Measurements from ENCODE around the gene PIK3CD.
"Not testable (repeated sequence)": the region's sequence is repeated elsewhere in the genome, so short reads cannot be mapped to it uniquely, and the experiment has no call there.

The PIK3CD gene

GRCh38 chr1:9624081-9624480, 27.4 kb upstream of the PIK3CD start:
- no peak for DNase-seq

GRCh38 chr1:9625030-9625429, 26.5 kb upstream of the PIK3CD start:
- DNase-seq: not testable (repeated sequence)

GRCh38 chr1:9626201-9626608, 25.3 kb upstream of the PIK3CD start:
- DNase-seq: no peak

- DNase-seq: peak; percentile 53 to 56
Measured at GRCh38 chr1:9628541-9629444, 22.7 kb upstream of the PIK3CD start.

GRCh38 chr1:9629445-9630201, 21.9 kb upstream of the PIK3CD start:
- peak; percentile 51 to 60 for DNase-seq

- no peak for DNase-seq
Measured at GRCh38 chr1:9630331-9631111, 21.0 kb upstream of the PIK3CD start.

GRCh38 chr1:9631613-9632012, 19.9 kb upstream of the PIK3CD start:
- no peak for DNase-seq

- DNase-seq: no peak
Measured at GRCh38 chr1:9633493-9633892, 18.0 kb upstream of the PIK3CD start.

GRCh38 chr1:9634582-9634981, 16.9 kb upstream of the PIK3CD start:
- DNase-seq: no peak

GRCh38 chr1:9639227-9639626, 12.3 kb upstream of the PIK3CD start:
- DNase-seq: no peak

GRCh38 chr1:9643351-9644256, 7.9 kb upstream of the PIK3CD start:
- DNase-seq: no peak

- DNase-seq: no peak
Measured at GRCh38 chr1:9646037-9646436, 5.5 kb upstream of the PIK3CD start.

GRCh38 chr1:9648171-9648570, 3.4 kb upstream of the PIK3CD start:
- DNase-seq: no peak

GRCh38 chr1:9649769-9650168, 1.8 kb upstream of the PIK3CD start:
- DNase-seq: no peak

- DNase-seq: no peak
Measured at GRCh38 chr1:9651220-9651564, 339 bp upstream of the PIK3CD start.

GRCh38 chr1:9652379-9653209, 1.1 kb downstream of the PIK3CD start:
- peak; percentile 34 to 44 for DNase-seq

- no peak for DNase-seq
Measured at GRCh38 chr1:9653210-9653490, 1.6 kb downstream of the PIK3CD start.

GRCh38 chr1:9653491-9654050, 2.0 kb downstream of the PIK3CD start:
- DNase-seq: no peak

GRCh38 chr1:9654051-9654833, 2.7 kb downstream of the PIK3CD start:
- DNase-seq: no peak
